ENCODE data around the gene KIF15.

DNA sequence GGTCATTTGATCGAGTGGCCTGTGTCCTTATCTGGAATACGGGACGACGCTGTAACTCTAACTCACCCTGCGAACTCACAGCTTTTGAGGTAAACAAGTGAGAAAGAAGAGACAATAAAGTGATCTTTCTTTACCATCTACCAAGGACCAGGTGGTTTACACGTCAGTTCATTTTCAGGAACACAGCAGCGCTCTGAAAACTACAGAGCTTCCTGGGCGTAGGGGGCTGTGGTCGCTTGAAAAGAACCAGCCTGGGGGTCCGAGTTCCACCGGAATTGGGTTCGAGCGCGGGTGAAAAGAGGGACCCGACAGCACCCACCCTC, 532 bp upstream of the KIF15 start:
- no peak for TF ChIP-seq POLR2A (IDR thresholded peaks at IDR 0.05; ENCODE audit: low read depth, low read length)
- no peak for TF ChIP-seq TAF1 (IDR thresholded peaks at IDR 0.05; ENCODE audit: borderline replicate concordance, low read depth, low read length)
- no peak for TF ChIP-seq POLR2AphosphoS5 (IDR thresholded peaks at IDR 0.05; ENCODE audit: low read depth, low read length)

Data from GM12892 (cell line).